Left lung (tissue), 10 donors: ENCODE results near the gene ZKSCAN1. TPM values are rescaled to one million over a fixed set of nuclear protein-coding genes. Genes with fewer than 3 reads are reported as not detected.
"Not testable (repeated sequence)": the region's sequence is repeated elsewhere in the genome, so short reads cannot be mapped to it uniquely, and the experiment has no call there.

Experiments used
- ATAC-seq: fragments of 200-7000 bp; cut with Tn5 transposase; one replicate; pipeline ENCODE4 v1.9.1; 2020; ENCODE audit warnings: moderate library complexity
- DNase-seq, 4 donors: peaks; one replicate each; pipeline ENCODE4 v3.0.0-alpha.2; 2013 to 2020
- H3K27ac ChIP-seq, 2 donors: fragments of 200-600 bp; sonication (generic) in 1 of 2; one replicate each; pipeline versions ENCODE4 v1.5.0 to v1.8.0; 2020 to 2021
- H3K27me3 ChIP-seq, 2 donors: fragments of 200-600 bp; sonication (generic) in 1 of 2; one replicate each; pipeline versions ENCODE4 v1.5.0 to v1.8.0; 2020 to 2021
- H3K36me3 ChIP-seq, 2 donors: fragments of 200-600 bp; sonication (generic) in 1 of 2; one replicate each; pipeline versions ENCODE4 v1.5.0 to v1.8.0; 2020 to 2021
- H3K4me1 ChIP-seq, 2 donors: fragments of 200-600 bp; one replicate each; pipeline ENCODE4 v1.8.0; 2021
- H3K4me3 ChIP-seq, 2 donors: fragments of 200-600 bp; sonication (generic) in 1 of 2; one replicate each; pipeline versions ENCODE4 v1.5.0 to v1.8.0; 2020 to 2021; ENCODE audit warnings: mild to moderate bottlenecking in 1 of 2
- H3K9me3 ChIP-seq, 2 donors: fragments of 200-600 bp; sonication (generic) in 1 of 2; one replicate each; pipeline versions ENCODE4 v1.5.0 to v1.8.0; 2020 to 2021
- intact Hi-C, 2 donors: fragments of 100-400 bp; cut with DNase I; formaldehyde crosslinking; loops; one replicate each; pipeline versions ENCODE4 v1.11.2 to v1.14.2; 2022
- polyA plus RNA-seq, 6 donors: library from polyadenylated mRNA; unstranded; fragments of 120-200 nt; gene quantifications; one replicate each; pipeline ENCODE4 v1.2.1, GENCODE V29; 2013; ENCODE audit not compliant: insufficient read length in 6 of 6
- total RNA-seq, 2 donors: library from RNA; stranded (reverse); fragmentation: NEBNext Ultra II Directional; extraction: Animal tissue kit (Norgen Biotek cat#: 25700); gene quantifications; one replicate each; pipeline ENCODE4 v1.2.1, GENCODE V29; 2021
- TF ChIP-seq, protein P1 (sequence below), 2 donors: fragments of 200-600 bp; sonication (generic) in 1 of 2; IDR thresholded peaks; one replicate each; pipeline versions ENCODE4 v1.5.0 to v1.8.0; 2021; ENCODE audit warnings: antibody characterized with exemption in 2 of 2
- donor health status: DM: no; HTN: yes; CAD: no.
- donor health status: DM: no; HTN: no; CAD: no.

ZKSCAN1 gene
- total and polyA plus RNA-seq, 8 donors: 46.7 to 137 (median 87.7) TPM

DNA sequence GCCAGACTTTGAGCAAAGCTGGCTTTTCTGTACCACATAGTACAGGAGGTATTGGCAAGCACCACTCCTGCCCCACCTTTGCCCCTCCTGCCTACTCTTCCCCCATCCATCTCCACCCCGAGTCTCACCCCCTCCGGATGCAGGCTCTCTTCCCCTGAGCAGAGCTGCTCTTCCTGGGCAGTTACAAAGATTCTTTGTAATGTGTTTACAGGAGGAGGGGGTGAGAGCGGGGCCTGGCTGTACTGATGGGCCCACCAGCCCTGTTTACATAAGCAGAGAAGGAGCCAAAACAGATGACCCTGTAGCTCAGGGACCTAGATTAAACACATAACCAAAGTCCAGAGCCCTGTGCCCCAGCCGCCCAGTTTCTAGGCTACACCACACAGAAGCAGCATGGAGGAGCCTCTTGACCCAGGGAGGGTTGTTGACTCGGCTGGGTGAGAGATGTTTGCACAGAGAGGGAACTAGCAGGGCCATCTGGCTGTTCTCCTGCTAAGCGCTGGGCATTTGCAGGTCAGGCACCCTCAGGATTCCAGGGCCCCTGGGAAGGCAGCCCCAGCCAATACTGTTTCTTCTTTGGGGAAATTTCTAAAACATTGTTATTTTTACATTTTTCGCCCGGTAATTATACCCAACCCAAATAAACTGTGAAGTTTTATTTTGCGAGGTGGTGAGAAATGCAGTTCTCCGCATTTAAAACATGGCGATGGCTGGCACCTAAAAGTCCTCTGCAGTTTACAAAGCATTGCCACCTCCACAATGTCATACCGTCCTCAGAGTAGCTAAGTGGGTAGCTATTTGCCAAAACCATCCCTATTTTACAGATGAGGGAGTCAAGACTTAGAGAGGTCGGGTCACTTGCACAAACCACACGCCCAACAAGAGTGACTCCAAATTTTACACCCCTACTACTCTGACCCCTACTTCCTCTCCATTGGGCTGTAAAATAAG is 11.4 kb upstream of the ZKSCAN1 start:
- DNase-seq (peak in 2 of 4 donors; percentile 72 to 84), ATAC-seq (peak; percentile 99)
- H3K9me3 ChIP-seq: no peaks in the 10 kb centered on the region
- intact Hi-C loops: no loop called here
- H3K4me1 ChIP-seq: peaks cover 0 to 13% of the 10 kb centered on the region in 2 donors
- H3K36me3 ChIP-seq: no peaks in the 10 kb centered on the region
- no peak overlapping the region for H3K4me3 ChIP-seq
- H3K27ac ChIP-seq: peak overlapping the region in 1 of 2 donors; percentile 41
- TF ChIP-seq, protein P1, sequence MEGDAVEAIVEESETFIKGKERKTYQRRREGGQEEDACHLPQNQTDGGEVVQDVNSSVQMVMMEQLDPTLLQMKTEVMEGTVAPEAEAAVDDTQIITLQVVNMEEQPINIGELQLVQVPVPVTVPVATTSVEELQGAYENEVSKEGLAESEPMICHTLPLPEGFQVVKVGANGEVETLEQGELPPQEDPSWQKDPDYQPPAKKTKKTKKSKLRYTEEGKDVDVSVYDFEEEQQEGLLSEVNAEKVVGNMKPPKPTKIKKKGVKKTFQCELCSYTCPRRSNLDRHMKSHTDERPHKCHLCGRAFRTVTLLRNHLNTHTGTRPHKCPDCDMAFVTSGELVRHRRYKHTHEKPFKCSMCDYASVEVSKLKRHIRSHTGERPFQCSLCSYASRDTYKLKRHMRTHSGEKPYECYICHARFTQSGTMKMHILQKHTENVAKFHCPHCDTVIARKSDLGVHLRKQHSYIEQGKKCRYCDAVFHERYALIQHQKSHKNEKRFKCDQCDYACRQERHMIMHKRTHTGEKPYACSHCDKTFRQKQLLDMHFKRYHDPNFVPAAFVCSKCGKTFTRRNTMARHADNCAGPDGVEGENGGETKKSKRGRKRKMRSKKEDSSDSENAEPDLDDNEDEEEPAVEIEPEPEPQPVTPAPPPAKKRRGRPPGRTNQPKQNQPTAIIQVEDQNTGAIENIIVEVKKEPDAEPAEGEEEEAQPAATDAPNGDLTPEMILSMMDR (IDR thresholded peaks at IDR 0.05): no peak
- no peaks in the 10 kb centered on the region for H3K27me3 ChIP-seq

DNA sequence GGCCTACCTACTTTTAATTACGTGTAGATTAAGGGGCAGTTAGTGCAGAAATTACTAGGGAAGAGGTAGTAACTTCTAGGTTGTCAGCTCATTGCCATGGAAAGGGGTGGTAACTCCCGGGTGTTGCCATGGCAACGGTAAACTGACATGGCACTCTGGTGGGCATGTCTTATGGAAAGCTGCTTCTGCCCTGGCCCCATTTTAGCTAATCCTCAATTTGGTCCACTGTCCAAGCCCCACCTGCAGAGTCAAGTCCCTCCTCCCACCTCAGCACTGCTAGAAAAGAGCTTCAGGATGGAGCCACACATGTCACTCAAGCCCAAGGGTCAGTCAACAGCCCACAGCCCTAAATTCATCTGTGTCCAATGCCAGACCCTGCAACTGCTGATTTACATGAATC is 7.5 kb upstream of the ZKSCAN1 start:
- intact Hi-C loops: no loop called here
- DNase-seq: no peak
- TF ChIP-seq, protein P1 (IDR thresholded peaks at IDR 0.05): no peak
- Histone ChIP-seq H3K9me3 (no peaks in the 10 kb centered on the region), H3K4me1 (peaks cover 0 to 16% of the 10 kb centered on the region in 2 donors), H3K27ac (no peak overlapping the region), H3K4me3 (no peak overlapping the region), H3K36me3 (no peaks in the 10 kb centered on the region), H3K27me3 (no peaks in the 10 kb centered on the region)
- ATAC-seq: no peak

DNA sequence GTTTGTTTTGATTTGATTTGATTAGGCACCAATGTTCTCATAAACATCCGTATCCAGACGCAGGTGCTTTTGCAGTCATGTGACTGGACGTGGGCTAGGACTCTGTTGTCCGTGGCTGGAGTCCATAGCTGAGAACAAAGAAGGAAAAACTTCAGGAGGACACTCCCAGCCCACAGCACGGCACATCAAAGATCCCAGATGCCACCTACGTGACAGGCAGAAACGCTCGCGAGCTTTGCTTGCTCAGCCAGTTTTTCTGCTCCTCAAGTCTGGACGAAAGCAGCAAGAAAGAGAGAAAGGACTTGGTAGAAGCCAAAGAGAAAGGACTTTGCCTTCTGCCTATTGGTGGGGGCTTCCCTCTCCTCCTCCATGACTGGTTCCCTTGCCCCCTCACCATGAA is 6.9 kb upstream of the ZKSCAN1 start:
- H3K36me3 ChIP-seq: no peaks in the 10 kb centered on the region
- no peaks in the 10 kb centered on the region for H3K27me3 ChIP-seq
- peak in 2 of 4 donors; percentile 27 to 80 for DNase-seq
- H3K9me3 ChIP-seq: no peaks in the 10 kb centered on the region
- peaks cover 0 to 18% of the 10 kb centered on the region in 2 donors for H3K4me1 ChIP-seq
- H3K27ac ChIP-seq: no peak overlapping the region
- intact Hi-C loops: no loop called here
- TF ChIP-seq, protein P1 (IDR thresholded peaks at IDR 0.05): no peak
- no peak overlapping the region for H3K4me3 ChIP-seq
- no peak for ATAC-seq

DNA sequence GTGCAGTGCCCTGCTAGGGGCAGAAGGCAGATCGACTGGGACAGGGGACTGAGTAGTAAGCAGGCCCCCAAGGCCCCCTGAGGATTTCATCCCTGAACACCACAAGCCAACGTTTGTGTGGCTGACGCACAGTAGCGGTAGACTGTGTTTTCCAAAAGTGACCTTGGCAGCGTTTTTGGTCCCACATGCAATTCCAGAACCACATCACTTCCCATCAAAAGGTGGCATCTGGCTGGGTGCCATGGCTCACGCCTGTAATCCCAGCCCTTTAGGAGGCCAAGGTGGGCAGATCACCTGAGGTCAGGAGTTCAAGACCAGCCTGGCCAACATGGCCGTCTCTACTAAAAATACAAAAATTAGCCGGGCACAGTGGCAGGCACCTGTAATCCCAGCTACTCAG is 5.4 kb upstream of the ZKSCAN1 start:
- ATAC-seq, intact Hi-C loops, H3K27ac ChIP-seq, DNase-seq, H3K4me3 ChIP-seq, H3K27me3 ChIP-seq, H3K36me3 ChIP-seq, H3K9me3 ChIP-seq: not testable (repeated sequence)
- H3K4me1 ChIP-seq: peaks cover 0 to 15% of the 10 kb centered on the region in 2 donors

DNA sequence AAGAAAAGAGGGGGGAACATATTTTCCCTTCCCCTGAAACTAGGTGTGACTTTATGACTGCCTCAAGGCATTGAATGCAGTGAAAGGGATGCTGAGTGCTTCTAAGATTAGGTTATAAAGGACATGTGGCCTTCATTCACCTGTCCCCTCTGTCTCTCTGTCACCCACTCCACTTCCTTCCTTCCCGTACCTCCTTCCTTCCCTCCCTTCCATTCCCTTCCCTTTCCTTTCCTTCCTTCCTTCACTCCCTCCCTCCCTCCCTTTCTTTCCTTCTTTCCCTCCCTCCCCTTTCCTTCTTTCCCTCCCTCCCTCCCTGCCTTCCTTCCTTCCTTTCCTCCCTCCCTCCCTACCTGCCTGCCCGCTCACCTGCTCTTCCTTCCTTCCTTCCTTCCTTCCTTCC is 4.5 kb upstream of the ZKSCAN1 start:
- Histone ChIP-seq H3K36me3 (no peaks in the 10 kb centered on the region), H3K4me3 (no peak overlapping the region), H3K9me3 (no peaks in the 10 kb centered on the region), H3K27ac (no peak overlapping the region), H3K4me1 (peaks cover 0 to 19% of the 10 kb centered on the region in 2 donors), H3K27me3 (no peaks in the 10 kb centered on the region)
- intact Hi-C loops: no loop called here
- DNase-seq (no peak), ATAC-seq (no peak)
- TF ChIP-seq, protein P1 (IDR thresholded peaks at IDR 0.05): no peak
